ENCODE data around the gene ABHD16B. TPM values are rescaled to one million over a fixed set of nuclear protein-coding genes. Genes with fewer than 3 reads are reported as not detected.
A peak's percentile ranks its signal among the peaks of the same experiment; 100 is the strongest.

Gene ABHD16B
- total RNA-seq, 4 donors from 2014 or later, result not detected

GRCh38 chr20:63822276-63822696 lies 39.0 kb upstream of the ABHD16B start:
- H3K27me3 ChIP-seq, result no peaks in the 10 kb centered on the region
- H3K36me3 ChIP-seq, result no peaks in the 10 kb centered on the region
- peaks cover 0 to 8% (median 0%) of the 10 kb centered on the region in 4 donors for H3K4me1 ChIP-seq
- H3K9me3 ChIP-seq, result no peaks in the 10 kb centered on the region
- TF ChIP-seq CTCF (IDR thresholded peaks at IDR 0.05), result no peak
- TF ChIP-seq POLR2A (IDR thresholded peaks at IDR 0.05), result no peak
- no peak overlapping the region for H3K27ac ChIP-seq
- H3K4me3 ChIP-seq, result no peak overlapping the region
- no peak for DNase-seq

- peaks cover 0 to 12% (median 0%) of the 10 kb centered on the region in 4 donors for H3K4me1 ChIP-seq
- no peaks in the 10 kb centered on the region for H3K36me3 ChIP-seq
- peak overlapping the region in 2 of 4 donors; percentile 2 to 31 for H3K27ac ChIP-seq
Observed at GRCh38 chr20:63823691-63824311, 37.5 kb upstream of the ABHD16B start.

GRCh38 chr20:63825331-63826118 lies 35.8 kb upstream of the ABHD16B start:
- no peaks in the 10 kb centered on the region for H3K9me3 ChIP-seq
- H3K36me3 ChIP-seq, result no peaks in the 10 kb centered on the region
- no peak for TF ChIP-seq POLR2A (IDR thresholded peaks at IDR 0.05)
- no peak for TF ChIP-seq CTCF (IDR thresholded peaks at IDR 0.05)
- H3K4me1 ChIP-seq, result peaks cover 0 to 21% (median 5%) of the 10 kb centered on the region in 4 donors
- no peak overlapping the region for H3K27ac ChIP-seq
- no peak for DNase-seq
- no peak overlapping the region for H3K4me3 ChIP-seq
- peaks cover 0 to 18% of the 10 kb centered on the region in 2 donors for H3K27me3 ChIP-seq

More at GRCh38 chr20:63823691-63824311, 37.5 kb upstream of the ABHD16B start:
- DNase-seq, result no peak
- no peak overlapping the region for H3K4me3 ChIP-seq
- TF ChIP-seq POLR2A (IDR thresholded peaks at IDR 0.05) (no peak), CTCF (IDR thresholded peaks at IDR 0.05) (no peak)
- no peaks in the 10 kb centered on the region for H3K9me3 ChIP-seq
- peaks cover 0 to 4% of the 10 kb centered on the region in 2 donors for H3K27me3 ChIP-seq

GRCh38 chr20:63826753-63827152 lies 34.5 kb upstream of the ABHD16B start:
- TF ChIP-seq POLR2A (IDR thresholded peaks at IDR 0.05) (no peak), CTCF (IDR thresholded peaks at IDR 0.05) (no peak)

GRCh38 chr20:63828124-63828523 lies 33.2 kb upstream of the ABHD16B start:
- TF ChIP-seq CTCF (IDR thresholded peaks at IDR 0.05) (no peak), POLR2A (IDR thresholded peaks at IDR 0.05) (no peak)

More at GRCh38 chr20:63826753-63827152, 34.5 kb upstream of the ABHD16B start:
- Histone ChIP-seq H3K27me3 (peaks cover 0 to 18% of the 10 kb centered on the region in 2 donors), H3K4me3 (no peak overlapping the region), H3K36me3 (no peaks in the 10 kb centered on the region), H3K9me3 (no peaks in the 10 kb centered on the region), H3K4me1 (peaks cover 0 to 26% (median 7%) of the 10 kb centered on the region in 4 donors), H3K27ac (no peak overlapping the region)
- no peak for DNase-seq

More at GRCh38 chr20:63828124-63828523, 33.2 kb upstream of the ABHD16B start:
- no peak for DNase-seq
- H3K4me1 ChIP-seq, result peaks cover 0 to 37% (median 11%) of the 10 kb centered on the region in 4 donors
- no peaks in the 10 kb centered on the region for H3K36me3 ChIP-seq
- H3K9me3 ChIP-seq, result no peaks in the 10 kb centered on the region
- H3K27me3 ChIP-seq, result peaks cover 0 to 18% of the 10 kb centered on the region in 2 donors
- peak overlapping the region in 1 of 4 donors; percentile 31 for H3K27ac ChIP-seq
- H3K4me3 ChIP-seq, result no peak overlapping the region

Measured in Peyer's patch (tissue), 4 donors.